Glomerular visceral epithelial cell (primary cell): ENCODE measurements around the gene NUDT22.
"Not testable (repeated sequence)": the region's sequence is repeated elsewhere in the genome, so short reads cannot be mapped to it uniquely, and the experiment has no call there.

ENCODE experiments used
- DNase-seq: peaks from one replicate; pipeline ENCODE4 v3.0.0-alpha.2; 2016; ENCODE audit errors: extremely low spot score

The NUDT22 gene

GRCh38 chr11:64241491-64242374 is 15.7 kb downstream of the NUDT22 start:
- DNase-seq = peak; percentile 66

GRCh38 chr11:64243236-64243854 is 17.3 kb downstream of the NUDT22 start:
- no peak for DNase-seq

DNA sequence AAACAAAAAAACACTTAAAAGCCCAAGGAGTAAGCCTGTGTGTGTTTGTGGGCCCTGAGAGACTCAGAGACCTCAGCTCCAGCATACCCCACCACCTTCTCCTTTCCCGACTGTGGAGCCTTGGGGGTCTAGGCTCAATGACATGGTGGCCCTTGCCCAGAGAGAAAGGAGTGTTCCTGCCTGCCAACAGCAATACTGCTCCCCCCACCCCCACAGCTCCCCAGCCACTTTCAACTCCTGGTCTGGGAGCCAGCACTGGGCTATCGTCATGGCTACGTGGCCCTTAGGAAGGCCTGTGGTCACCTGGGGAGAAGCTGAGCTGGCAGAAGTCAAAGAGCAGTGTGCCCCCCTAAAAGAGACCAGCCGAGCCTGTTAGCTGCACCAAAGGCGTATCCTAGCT is 18.0 kb downstream of the NUDT22 start:
- DNase-seq = no peak

DNA sequence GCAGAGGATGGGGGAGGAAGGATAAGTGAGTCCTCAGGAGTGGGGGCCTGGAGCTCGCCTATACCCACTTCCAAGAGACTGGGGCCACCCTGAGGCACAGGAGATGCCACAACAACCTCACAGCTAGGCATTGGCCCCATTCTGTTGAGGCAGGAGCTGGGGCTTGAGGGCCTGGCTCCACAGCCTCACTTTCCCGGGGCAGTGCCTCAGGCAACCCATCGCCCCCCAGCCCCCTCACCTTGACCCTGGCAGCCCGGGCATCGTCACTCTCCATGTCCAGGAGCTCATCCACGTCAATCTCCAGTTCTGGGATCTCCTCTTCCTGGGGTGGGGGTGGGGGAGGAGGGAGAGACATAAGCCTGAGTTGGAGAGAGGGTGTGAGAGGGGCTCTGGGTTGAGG is 18.9 kb downstream of the NUDT22 start:
- DNase-seq = no peak

DNA sequence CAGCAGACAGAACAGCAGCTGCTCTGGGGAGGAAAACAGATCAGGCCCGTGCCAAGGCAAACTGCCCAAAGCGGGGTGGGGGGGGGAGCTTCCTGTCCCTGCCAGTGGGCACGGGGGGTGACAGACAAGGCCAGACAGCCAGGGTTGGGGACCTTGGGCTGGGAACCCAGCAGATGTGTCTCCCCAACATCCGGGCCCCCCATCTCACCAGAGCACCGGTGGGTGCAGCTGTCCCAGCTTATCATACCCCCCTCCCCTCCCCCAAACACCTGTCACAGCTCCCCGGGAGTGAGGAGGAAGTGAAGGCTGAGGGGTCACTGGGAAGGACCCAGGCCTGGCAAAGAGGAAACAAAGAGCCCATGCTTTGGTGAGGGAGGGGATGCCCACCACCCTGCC is 19.3 kb downstream of the NUDT22 start:
- peak; percentile 27 for DNase-seq

GRCh38 chr11:64245797-64246620 is 19.9 kb downstream of the NUDT22 start:
- DNase-seq = peak; percentile 85

DNA sequence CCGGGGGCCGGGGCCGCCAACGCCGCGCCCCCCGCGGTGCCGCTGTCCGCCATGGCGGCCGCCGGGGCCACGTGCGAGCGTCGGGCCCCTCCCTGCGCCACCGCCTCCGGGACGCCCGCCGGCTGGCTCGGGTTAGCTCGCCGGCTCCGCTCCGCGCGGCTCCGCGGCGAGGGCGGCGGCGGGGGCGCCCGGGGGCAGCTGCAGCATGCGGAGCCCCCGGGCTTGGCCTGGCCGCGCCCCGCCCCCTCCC is 20.5 kb downstream of the NUDT22 start:
- DNase-seq = not testable (repeated sequence)

GRCh38 chr11:64246871-64247728 is 21.0 kb downstream of the NUDT22 start, which contains the start of gene PPP1R14B:
Gene PPP1R14B, minus strand, starts transcription at chr11:64246943. Its CDS starts 270 bp downstream, at chr11:64246673.
- peak; percentile 82 for DNase-seq

DNA sequence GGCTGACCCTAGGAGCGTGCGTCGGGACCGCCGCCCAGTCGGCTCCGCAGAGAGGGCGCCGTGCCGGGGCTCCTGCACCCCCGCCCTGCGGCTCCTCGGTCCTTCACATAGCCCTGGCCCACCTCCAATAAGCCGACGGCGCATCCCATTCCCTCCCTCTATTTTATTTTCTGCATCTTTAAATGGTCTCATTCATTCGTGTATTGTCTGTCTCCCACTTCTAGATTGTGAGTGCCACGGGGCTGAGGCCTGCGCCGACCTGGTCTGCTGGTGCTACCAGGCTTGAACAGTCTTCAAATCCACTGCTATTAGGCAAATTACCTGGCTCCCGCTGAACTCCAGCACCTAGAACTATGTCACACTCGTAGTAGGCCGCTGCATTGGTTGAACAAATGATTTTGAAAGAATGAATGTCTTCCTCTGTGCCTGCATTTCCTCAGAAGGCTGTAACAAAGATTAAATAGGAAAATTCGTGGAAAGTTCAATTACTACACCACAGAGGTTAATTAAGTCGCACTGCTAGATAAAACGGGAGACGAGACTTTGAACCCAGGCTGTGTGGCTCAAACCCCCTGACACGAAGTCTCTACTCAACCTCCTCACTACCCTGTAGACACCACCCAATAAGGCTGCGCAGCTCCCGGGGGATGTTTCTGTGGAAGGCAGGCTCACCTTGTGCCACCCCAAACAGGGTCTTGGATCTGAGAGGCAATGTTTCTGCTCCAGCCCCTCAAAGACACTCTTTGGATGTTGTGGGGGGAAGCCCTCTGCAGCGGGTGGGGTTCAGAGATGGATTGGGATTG is 21.9 kb downstream of the NUDT22 start:
- no peak for DNase-seq

- no peak for DNase-seq
Observed at GRCh38 chr11:64248578-64248977, 22.5 kb downstream of the NUDT22 start.

DNA sequence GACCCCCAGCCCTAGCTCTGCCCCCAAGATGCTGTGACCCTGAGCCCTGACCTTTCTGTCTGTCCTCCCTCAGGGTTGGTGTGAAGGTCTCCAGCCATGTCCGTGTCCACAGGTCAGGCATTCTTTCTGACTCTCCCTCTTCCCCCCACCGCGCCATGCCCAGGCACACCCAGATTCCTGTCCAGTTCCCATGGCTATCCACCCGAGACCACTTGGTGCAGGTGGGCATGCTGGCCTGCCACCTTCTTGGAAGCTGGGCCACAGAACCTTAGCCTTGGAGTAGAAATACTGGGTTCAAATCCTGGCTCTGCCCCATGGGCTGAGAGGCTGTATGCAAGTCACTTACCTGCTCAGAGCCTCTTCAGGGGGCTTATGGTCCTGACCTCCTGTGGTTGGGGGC is 23.0 kb downstream of the NUDT22 start:
- DNase-seq = no peak

DNA sequence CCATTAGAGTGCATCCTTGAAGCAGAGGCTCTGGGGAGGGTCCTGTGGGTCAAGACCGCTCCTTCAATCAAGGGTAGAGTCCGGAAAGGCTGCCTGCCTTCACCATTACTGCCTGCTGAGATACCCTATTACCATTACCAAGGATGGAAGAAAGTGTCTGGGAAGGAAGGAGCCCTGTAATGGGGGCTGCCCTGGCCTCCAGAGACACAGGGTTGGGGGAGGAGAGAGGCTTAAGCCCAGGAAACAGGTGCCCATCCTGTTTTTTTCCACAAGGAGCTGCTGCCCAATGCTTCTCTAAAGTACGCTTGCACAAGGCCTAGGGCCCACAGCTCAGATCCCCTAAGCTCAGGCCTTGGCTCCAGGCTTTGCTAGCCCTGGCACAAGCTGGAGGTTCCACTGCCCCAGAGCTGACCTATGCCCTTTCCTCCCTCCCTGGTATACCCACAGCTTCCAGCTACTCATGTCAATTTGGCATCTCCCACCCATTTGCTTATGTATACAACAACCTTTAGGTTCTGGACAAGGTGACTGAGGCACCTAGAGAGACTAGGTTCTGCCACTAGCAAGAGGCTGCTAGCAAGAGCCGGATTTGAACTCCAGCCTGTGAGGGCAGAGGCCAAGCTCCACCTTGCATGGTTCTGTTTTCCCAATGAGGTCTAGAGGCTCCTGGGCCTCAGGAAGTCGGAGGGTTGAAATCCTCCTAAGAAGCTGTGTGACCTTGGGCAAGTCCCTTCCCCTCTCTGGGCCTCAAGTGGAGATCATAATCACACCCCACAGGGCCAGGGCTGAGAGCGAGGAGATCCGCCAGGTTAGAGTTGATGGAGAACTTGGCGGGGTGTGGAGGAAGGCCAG is 23.7 kb downstream of the NUDT22 start:
- DNase-seq = no peak

DNA sequence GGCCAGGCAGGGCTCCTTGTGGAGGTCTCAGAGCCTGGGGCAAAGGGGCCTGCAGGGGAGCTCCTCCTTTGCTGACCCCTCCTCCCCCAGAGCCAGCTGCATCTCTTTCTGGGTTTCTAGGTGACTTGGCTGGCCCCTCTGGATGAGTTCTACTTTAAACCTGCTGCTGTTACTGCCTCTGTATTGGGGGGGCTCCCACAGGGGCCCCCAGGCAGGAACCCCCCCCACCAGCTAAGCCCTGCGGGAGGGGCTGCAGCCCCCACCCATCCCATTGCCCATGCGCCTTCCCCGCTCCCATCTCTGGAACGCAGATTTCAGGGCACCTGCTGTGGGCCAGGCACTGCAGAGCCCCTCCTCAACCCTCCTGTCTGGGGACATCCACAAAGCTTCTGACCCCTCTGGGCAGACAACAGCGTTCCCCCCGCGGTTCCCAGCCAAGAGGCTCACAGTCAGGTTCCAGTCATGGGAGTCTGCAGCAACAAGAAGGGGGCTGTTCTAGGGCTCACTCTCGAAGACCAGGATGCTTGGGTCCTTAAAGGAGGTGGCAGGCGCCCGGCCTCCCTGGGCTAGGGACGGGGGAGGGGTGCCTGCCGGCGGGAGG is 24.4 kb downstream of the NUDT22 start:
- DNase-seq = no peak

DNA sequence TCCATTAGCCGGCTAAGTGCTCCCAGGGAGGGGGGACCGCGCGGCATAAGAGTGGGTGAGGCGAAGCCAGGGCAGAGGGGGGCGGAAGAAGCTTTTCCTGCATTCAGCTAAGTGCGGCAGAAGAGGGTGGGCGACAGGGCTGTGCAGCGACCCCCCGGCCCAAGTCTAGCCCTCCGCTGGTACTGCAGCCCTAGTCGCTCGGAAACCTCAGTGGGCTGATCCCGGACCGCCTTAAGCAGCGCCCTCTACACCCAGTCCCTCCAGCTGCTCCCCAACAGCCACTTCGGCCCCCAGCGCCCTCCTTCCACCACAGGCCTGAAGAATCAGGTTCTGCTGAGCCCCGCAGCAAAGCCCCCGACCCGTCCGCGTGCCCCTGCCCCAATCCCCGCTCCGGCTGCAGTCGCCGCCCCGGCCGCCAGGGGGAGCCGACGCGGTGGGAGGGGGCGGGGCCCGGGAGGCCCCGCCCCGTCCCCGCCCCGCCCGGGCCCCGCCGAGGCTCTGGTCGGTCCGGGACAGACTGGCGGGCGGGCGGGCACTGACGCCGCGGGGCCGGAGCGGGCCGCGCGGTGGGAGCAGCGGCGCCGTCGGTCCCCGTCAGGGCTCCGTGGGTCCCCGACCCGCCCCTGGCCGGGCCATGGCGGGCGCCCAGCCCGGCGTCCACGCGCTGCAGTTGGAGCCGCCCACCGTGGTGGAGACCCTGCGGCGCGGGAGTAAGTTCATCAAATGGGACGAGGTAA is 25.1 kb downstream of the NUDT22 start, which contains the start of gene PLCB3:
PLCB3 (plus strand) TSS at position 515 of the 737 bp plus-strand sequence; CDS start at position 635, 120 bp downstream.
- DNase-seq = peak; percentile 68

DNA sequence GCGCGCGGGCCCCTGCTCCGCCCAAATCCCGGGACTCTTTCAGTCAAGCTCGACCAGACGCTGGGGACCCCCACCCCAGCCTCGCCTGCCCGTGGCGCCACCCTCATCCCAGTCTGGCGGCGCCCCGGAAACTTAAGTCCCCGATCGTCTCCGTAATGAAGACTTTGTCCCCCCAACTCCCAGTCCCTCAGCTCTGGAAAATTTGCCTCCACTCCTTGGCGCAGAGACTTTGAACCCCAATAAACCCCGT is 25.6 kb downstream of the NUDT22 start:
- no peak for DNase-seq

DNA sequence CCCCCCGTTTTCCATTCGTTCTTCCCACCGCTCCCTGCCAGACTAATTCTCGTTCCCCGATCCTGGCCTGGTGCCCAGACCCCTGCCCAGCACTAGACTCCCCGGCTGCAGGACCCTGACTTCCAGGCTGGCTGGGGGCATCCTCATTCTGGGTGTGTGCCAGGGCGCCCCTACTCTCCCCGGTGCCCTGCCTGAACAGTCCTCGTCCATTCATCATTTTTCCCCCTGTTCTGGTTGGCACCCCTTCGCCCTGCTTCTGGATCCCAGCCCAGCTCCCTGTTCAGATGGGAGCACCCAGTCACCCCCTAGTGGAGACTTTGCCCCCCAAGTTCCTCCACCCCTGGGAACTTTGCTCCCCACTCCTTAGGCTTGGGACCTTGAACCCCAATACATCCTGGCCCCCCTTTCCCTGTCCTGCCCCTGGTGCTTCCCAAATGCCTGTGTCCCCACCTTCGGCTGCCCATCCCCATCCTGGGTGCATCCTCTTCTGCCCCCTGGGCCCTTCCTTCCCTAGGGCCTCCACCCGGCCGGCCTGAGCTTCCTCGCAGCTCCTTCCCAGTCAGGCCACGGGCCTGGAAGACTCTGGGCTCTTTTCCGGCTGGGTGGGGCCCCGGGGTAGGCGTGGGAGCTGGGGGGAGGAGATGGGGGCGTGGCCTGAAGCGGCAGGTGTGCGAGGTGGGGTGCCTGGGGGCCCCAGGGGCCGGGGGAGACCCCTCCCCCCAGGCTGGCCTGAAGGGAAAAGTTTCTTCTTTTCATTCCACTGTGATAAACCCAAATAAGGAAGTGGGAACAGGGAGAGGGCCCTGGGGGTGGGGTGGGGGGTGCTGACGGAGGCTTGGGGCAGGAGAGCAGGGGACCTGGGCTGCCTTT is 26.2 kb downstream of the NUDT22 start:
- peak; percentile 57 for DNase-seq

- no peak for DNase-seq
Observed at GRCh38 chr11:64253043-64253442, 27.0 kb downstream of the NUDT22 start.

DNA sequence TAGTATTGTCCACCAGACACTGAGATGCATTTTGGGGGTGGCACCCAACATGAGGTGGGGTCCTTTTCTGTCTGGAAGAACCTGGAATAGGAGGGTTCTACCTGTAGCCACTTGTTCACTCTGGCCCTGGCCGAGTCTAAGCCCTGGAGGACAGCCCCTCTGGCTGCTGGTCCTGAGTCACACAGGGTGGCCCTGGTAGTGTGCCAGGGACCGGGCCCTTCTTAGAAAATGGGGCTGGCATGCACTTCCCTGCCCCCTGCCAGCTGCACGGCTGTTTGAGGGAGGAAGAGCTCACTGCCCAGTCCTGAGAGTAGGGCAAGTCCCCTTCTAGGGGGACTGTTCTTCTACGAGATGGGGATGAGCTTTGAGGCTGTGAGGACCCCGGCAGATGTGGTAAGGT is 27.4 kb downstream of the NUDT22 start:
- DNase-seq = no peak
